Keratinocyte (primary cell): ENCODE data around the gene AGAP9. TPM values are rescaled to one million over a fixed set of nuclear protein-coding genes. Genes with fewer than 3 reads are reported as not detected.
"Not testable (repeated sequence)": the region's sequence is repeated elsewhere in the genome, so short reads cannot be mapped to it uniquely, and the experiment has no call there.

Experiments used
- DNase-seq: peaks from one replicate; pipeline ENCODE4 v3.0.0-alpha.2; 2011; ENCODE audit warnings: low read depth, missing footprints, low spot score
- FAIRE-seq: peaks from 2 replicates; lab custom pipeline; 2011; peaks lifted over from hg19 to GRCh38; lab: Jason Lieb, UNC
- H2AFZ ChIP-seq: 2 replicates; pipeline ENCODE4 v1.6.0; 2012; ENCODE audit warnings: low read length, control low read depth, inconsistent platforms; ENCODE audit not compliant: control insufficient read depth
- H3K27ac ChIP-seq: 2 replicates; pipeline ENCODE4 v1.5.1; 2011; ENCODE audit warnings: low read length; ENCODE audit not compliant: control insufficient read depth, insufficient read depth
- H3K27me3 ChIP-seq: 3 replicates; pipeline ENCODE4 v1.6.0; 2011; ENCODE audit warnings: low read length; ENCODE audit not compliant: control insufficient read depth, insufficient read depth; ENCODE audit errors: extremely low read depth
- H3K36me3 ChIP-seq, 2 experiments: 2 replicates in 1 of 2; 3 replicates in 1 of 2; pipeline ENCODE4 v1.5.1; 2011; ENCODE audit warnings: low read length in 2 of 2, mild to moderate bottlenecking in 1 of 2; ENCODE audit not compliant: control insufficient read depth in 2 of 2, insufficient read depth in 2 of 2; ENCODE audit errors: extremely low read depth in 1 of 2
- H3K4me1 ChIP-seq: 3 replicates; pipeline ENCODE4 v1.5.1; 2011; ENCODE audit warnings: low read length; ENCODE audit not compliant: control insufficient read depth, insufficient read depth; ENCODE audit errors: extremely low read depth
- H3K4me2 ChIP-seq: 3 replicates; pipeline ENCODE4 v1.6.0; 2011; ENCODE audit warnings: low read depth, low read length; ENCODE audit not compliant: control insufficient read depth, insufficient read depth; ENCODE audit errors: extremely low read depth
- H3K4me3 ChIP-seq, 3 experiments: fragments of 200-600 bp in 1 of 3; sonication (generic) in 1 of 3; 2 replicates in 2 of 3; 3 replicates in 1 of 3; pipeline ENCODE4 v1.5.1; 2011 to 2016; ENCODE audit warnings: low read length in 3 of 3, mild to moderate bottlenecking in 3 of 3, control low read depth in 2 of 3, inconsistent platforms in 1 of 3, low read depth in 1 of 3, mixed read lengths in 1 of 3, mixed run types in 1 of 3, moderate library complexity in 1 of 3; ENCODE audit not compliant: control insufficient read depth in 2 of 3, insufficient read depth in 2 of 3; ENCODE audit errors: extremely low read depth in 1 of 3
- H3K79me2 ChIP-seq: 2 replicates; pipeline ENCODE4 v1.6.0; 2012; ENCODE audit warnings: low read length; ENCODE audit not compliant: control insufficient read depth, insufficient read depth
- H3K9ac ChIP-seq: 3 replicates; pipeline ENCODE4 v1.6.0; 2011; ENCODE audit warnings: low read length; ENCODE audit not compliant: control insufficient read depth, insufficient read depth; ENCODE audit errors: extremely low read depth
- H3K9me1 ChIP-seq: 3 replicates; pipeline ENCODE4 v1.6.0; 2011; ENCODE audit warnings: low read length; ENCODE audit not compliant: control insufficient read depth, insufficient read depth; ENCODE audit errors: extremely low read depth
- H3K9me3 ChIP-seq: 2 replicates; pipeline ENCODE4 v1.5.1; 2012; ENCODE audit warnings: low read depth, low read length; ENCODE audit not compliant: control insufficient read depth
- H4K20me1 ChIP-seq: 3 replicates; pipeline ENCODE4 v1.6.0; 2011; ENCODE audit warnings: low read length; ENCODE audit not compliant: control insufficient read depth, insufficient read depth; ENCODE audit errors: extremely low read depth
- dilution Hi-C: fragments of 300-500 bp; cut with MboI; formaldehyde crosslinking; loops from one replicate; pipeline ENCODE4 v1.7.0; 2020; ENCODE audit warnings: low sequenced_read_pairs; ENCODE audit not compliant: extremely low pct_ligation_motif_present
- polyA minus RNA-seq, 3 experiments: library from RNA; depleted of rRNA, polyadenylated mRNA; stranded (reverse); fragments of >200 nt; gene quantifications; 1 replicate in 1 of 3; 2 replicates in 1 of 3; 3 replicates in 1 of 3; pipeline ENCODE4 v1.2.3, GENCODE V29; 2011
- polyA plus RNA-seq, 5 experiments: library from polyadenylated mRNA; depleted of rRNA in 3 of 5; stranded (reverse) in 3 of 5; stranded (forward) in 1 of 5; unstranded in 1 of 5; fragments of >200 nt; gene quantifications; 1 replicate in 1 of 5; 2 replicates in 3 of 5; 3 replicates in 1 of 5; pipeline versions ENCODE4 v1.2.1 to v1.2.3, GENCODE V29; 2011 to 2012; ENCODE audit warnings: missing spikeins in 2 of 5, low read depth in 1 of 5, low replicate concordance in 1 of 5

The AGAP9 gene
- polyA plus RNA-seq = 3.5 to 7.3 TPM (median 6.5 TPM) in 3 replicates
- polyA plus RNA-seq (2011; ENCODE audit: low read depth) = 3.1 TPM
- polyA plus RNA-seq (2011; cell fraction: cytosol; rRNA removed) = 0.87 and 0.89 TPM in 2 replicates
- 27.5 and 35.5 TPM in 2 replicates for polyA plus RNA-seq (2011; cell fraction: nucleus; rRNA removed)
- polyA plus RNA-seq (2012; ENCODE audit: low replicate concordance) = 2.2 and 5.8 TPM in 2 replicates
- polyA minus RNA-seq = 1.5 to 8.7 TPM (median 8.2 TPM) in 3 replicates
- not detected for polyA minus RNA-seq (2011; cell fraction: cytosol; rRNA and poly(A)+ RNA removed)
- polyA minus RNA-seq (2011; cell fraction: nucleus; rRNA and poly(A)+ RNA removed) = 6.2 and 10.4 TPM in 2 replicates

DNA sequence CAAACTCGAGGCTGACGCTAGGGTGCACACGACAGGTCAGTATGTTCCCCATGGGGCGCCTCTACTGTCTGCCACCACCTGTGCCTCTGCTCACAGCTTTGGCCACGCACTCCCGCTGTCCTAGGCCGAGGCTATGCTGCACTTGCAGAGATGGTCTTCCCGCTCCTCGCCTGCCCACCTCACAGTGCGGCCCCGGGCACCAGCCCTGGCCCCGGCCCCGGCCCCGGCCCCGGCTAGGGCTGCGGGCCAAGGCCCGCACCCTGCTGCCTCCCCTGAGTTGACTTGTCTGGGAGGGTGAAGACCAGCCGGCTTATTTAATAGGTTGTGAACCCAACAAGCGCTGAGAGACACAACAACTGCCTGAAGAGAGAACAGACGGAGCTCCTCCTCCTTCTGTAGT, at the start of gene AGAP9:
TSS of gene AGAP9 (minus strand) at position 164 of the 400 bp plus-strand sequence. CDS start at position 52, 112 bp downstream.
- H3K9me1 ChIP-seq, H3K79me2 ChIP-seq, H3K27me3 ChIP-seq, DNase-seq, H3K4me3 ChIP-seq, H3K9me3 ChIP-seq, H3K9ac ChIP-seq, FAIRE-seq, H3K36me3 ChIP-seq, H3K4me2 ChIP-seq, H2AFZ ChIP-seq, H3K27ac ChIP-seq, H3K4me1 ChIP-seq, dilution Hi-C loops, H4K20me1 ChIP-seq: not testable (repeated sequence)

DNA sequence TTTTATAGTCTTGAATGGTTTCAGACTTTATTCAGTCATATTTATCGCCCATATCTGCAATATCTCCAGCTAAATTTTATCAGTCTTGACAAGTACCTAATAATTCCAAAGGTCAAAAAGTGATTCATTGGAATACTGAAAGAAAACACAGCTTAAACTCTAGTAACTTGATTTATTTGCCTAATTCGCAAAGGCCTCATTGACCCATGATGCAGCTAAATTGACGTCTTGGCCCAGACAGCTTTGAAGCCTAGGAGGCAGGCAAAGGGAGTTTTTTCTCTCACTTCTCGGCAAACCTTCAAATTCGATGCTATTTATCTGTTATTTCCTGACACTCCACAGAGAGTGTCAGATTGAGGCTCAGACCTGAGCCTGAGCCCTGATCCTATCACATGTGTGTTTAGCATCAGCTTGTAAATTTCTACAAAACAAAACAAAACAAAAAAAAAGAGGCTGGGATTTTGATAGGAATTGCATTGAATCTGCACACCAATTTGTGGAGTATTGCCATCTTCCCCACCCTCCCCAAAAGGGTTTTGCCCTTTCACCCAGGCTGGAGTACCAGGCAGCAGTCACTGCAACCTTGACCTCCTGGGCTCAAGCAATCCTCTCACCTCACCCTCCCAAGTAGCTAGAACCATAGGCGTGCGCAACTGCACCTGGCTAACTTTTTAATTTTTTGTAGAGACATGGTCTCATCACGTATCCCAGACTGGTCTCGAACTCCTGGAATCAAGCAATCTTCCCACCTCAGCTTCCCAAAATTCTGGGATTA, 47.9 kb upstream of the AGAP9 start:
- H3K27ac ChIP-seq, DNase-seq, dilution Hi-C loops, H3K27me3 ChIP-seq, H3K4me2 ChIP-seq, H3K4me1 ChIP-seq, H3K9me3 ChIP-seq, H3K79me2 ChIP-seq, FAIRE-seq, H3K9me1 ChIP-seq, H4K20me1 ChIP-seq, H3K36me3 ChIP-seq, H3K9ac ChIP-seq, H2AFZ ChIP-seq, H3K4me3 ChIP-seq: not testable (repeated sequence)

DNA sequence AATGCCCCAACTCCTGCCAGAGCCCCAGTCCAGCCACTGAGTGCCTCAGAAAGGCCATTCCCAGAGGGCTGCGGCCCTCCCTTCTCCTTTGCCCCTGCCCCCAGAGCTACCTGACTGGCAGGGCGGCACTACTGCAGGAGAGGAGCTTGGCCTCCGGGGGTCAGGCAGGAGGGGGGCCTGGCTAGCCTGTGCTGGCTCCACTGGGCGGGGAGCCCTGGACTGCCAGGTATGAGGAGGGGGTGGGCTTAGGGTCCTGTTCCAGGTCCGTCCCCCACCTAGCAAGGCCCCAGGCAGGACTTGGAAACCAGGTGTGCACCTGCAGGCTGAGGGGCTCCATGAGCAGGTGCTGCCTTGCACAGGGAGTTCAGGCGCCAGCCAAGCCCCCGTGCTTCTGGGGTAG, 43.3 kb upstream of the AGAP9 start:
- DNase-seq, FAIRE-seq, H3K9me3 ChIP-seq, H3K4me1 ChIP-seq, H4K20me1 ChIP-seq, H3K4me3 ChIP-seq, H3K79me2 ChIP-seq, H3K27ac ChIP-seq, H3K9me1 ChIP-seq, H3K36me3 ChIP-seq, H3K9ac ChIP-seq, H3K4me2 ChIP-seq, H2AFZ ChIP-seq, dilution Hi-C loops, H3K27me3 ChIP-seq: not testable (repeated sequence)

DNA sequence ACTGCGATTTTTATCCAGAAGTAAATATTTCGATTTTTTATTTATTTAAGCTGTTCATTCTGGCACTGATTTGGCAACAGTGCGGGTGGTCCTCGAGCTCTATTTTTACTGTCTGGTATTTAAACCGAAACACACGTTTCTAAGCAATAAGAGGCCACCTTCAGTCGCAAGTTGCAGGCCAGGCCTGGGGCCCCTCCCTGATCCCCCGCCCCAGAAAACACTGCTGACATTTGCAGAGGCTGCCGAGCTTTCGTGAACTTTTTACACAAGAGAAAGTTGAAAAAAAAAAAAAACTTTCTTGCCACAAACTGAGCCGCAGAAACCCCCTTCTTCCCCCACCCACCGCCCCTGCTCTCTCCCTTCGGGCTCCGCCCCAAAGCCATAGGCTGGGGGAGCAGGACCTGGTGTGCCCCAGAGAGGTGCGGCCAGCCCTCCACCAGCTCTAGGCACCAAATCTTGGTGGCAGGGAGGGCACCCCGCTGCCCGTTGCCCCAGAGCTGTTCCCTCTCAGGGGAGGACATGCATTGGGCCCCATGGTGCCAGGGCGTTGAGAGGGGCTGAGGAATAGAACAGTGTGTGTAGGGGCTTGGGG, 42.8 kb upstream of the AGAP9 start:
- H3K9ac ChIP-seq, dilution Hi-C loops, DNase-seq, H3K27ac ChIP-seq, H3K9me3 ChIP-seq, FAIRE-seq, H3K4me3 ChIP-seq, H3K4me2 ChIP-seq, H4K20me1 ChIP-seq, H3K9me1 ChIP-seq, H3K36me3 ChIP-seq, H3K4me1 ChIP-seq, H3K27me3 ChIP-seq, H2AFZ ChIP-seq, H3K79me2 ChIP-seq: not testable (repeated sequence)
